HepG2 (cell line): Measurements from ENCODE around the gene HYCC2. TPM values are rescaled to one million over a fixed set of nuclear protein-coding genes. Genes with fewer than 3 reads are reported as not detected.

Experiments
- ARNT2 ChIP-seq: sonication (generic); formaldehyde crosslinking; IDR thresholded peaks from 2 replicates; pipeline ENCODE4 v1.8.0; 2022; ENCODE audit warnings: mild to moderate bottlenecking, low read depth, missing genetic modification reagents, moderate library complexity
- CENPBD1 ChIP-seq: sonication (generic); formaldehyde crosslinking; IDR thresholded peaks from 2 replicates; pipeline ENCODE4 v1.8.0; 2022; ENCODE audit warnings: missing genetic modification reagents, low read depth, mild to moderate bottlenecking, borderline replicate concordance
- FUBP1 ChIP-seq: sonication (generic); formaldehyde crosslinking; IDR thresholded peaks from 2 replicates; pipeline ENCODE4 v1.5.1; 2020; ENCODE audit warnings: missing genetic modification reagents, mild to moderate bottlenecking, borderline replicate concordance
- GABPA ChIP-seq, 2 experiments: IDR thresholded peaks; 2 replicates each; pipeline ENCODE4 v1.6.1; 2011 to 2016; ENCODE audit warnings: low read depth in 2 of 2, low read length in 1 of 2, missing biosample characterization in 1 of 2, missing genetic modification characterization in 1 of 2
- HMG20B ChIP-seq: conservative IDR thresholded peaks from 2 replicates; pipeline ENCODE4 v1.6.1; 2016; ENCODE audit warnings: missing genetic modification reagents, missing compliant biosample characterization
- KAT2B ChIP-seq: fragments of 150-350 bp; IDR thresholded peaks from 2 replicates; pipeline ENCODE4 v1.6.1; 2014; ENCODE audit warnings: low read depth, low read length, borderline replicate concordance
- KDM2A ChIP-seq: sonication (generic); formaldehyde crosslinking; IDR thresholded peaks from 2 replicates; pipeline ENCODE4 v1.4.0; 2020; ENCODE audit warnings: low read depth, missing genetic modification reagents, borderline replicate concordance
- SIX1 ChIP-seq: sonication (generic); formaldehyde crosslinking; IDR thresholded peaks from 2 replicates; pipeline ENCODE4 v1.4.0; 2020; ENCODE audit warnings: missing genetic modification reagents, borderline replicate concordance
- SIX4 ChIP-seq: sonication (generic); formaldehyde crosslinking; IDR thresholded peaks from 2 replicates; pipeline ENCODE4 v1.4.0; 2020; ENCODE audit warnings: missing genetic modification reagents
- SMAD1 ChIP-seq: sonication (generic); formaldehyde crosslinking; IDR thresholded peaks from 2 replicates; pipeline ENCODE4 v1.4.0; 2020; ENCODE audit warnings: missing genetic modification reagents, low read depth, mild to moderate bottlenecking, borderline replicate concordance
- ZBTB14 ChIP-seq: sonication (generic); formaldehyde crosslinking; IDR thresholded peaks from 2 replicates; pipeline ENCODE4 v1.4.0; 2020; ENCODE audit warnings: missing genetic modification reagents
- ZBTB40 ChIP-seq, 2 experiments: fragments of 450-650 bp in 1 of 2; sonication (generic) in 1 of 2; formaldehyde crosslinking in 1 of 2; IDR thresholded peaks; 2 replicates each; pipeline versions ENCODE4 v1.6.1 to v1.8.0; 2016 to 2022; ENCODE audit warnings: antibody characterized with exemption in 1 of 2, mild to moderate bottlenecking in 1 of 2, missing genetic modification reagents in 1 of 2
- ZNF570 ChIP-seq: sonication (generic); formaldehyde crosslinking; IDR thresholded peaks from 2 replicates; pipeline ENCODE4 v1.4.0; 2020; ENCODE audit warnings: mild to moderate bottlenecking, missing genetic modification reagents, borderline replicate concordance
- ZNF781 ChIP-seq: sonication (generic); formaldehyde crosslinking; IDR thresholded peaks from 2 replicates; pipeline ENCODE4 v1.5.1; 2020; ENCODE audit warnings: borderline replicate concordance, mild to moderate bottlenecking, missing genetic modification reagents; ENCODE audit errors: not compliant biosample characterization
- polyA plus RNA-seq, 8 experiments: library from polyadenylated mRNA; depleted of rRNA in 3 of 8; stranded (reverse) in 7 of 8; unstranded in 1 of 8; fragments of >200 nt; fragmentation: Illumina TruSeq in 4 of 8; extraction: Trizol in 4 of 8; gene quantifications; 2 replicates each; pipeline versions ENCODE4 v1.2.1 to v1.2.3, GENCODE V29; 2011 to 2016; ENCODE audit warnings: low read depth in 4 of 8, missing spikeins in 1 of 8, mixed read lengths in 1 of 8; ENCODE audit not compliant: insufficient read depth in 1 of 8
- total RNA-seq, 5 experiments: library from RNA; depleted of rRNA; stranded (reverse); fragments of >200 nt; fragmentation: Illumina TruSeq; extraction: Trizol; gene quantifications; 2 replicates each; pipeline ENCODE4 v1.2.3, GENCODE V29; 2016; ENCODE audit warnings: low read depth in 1 of 5

HYCC2 gene
- total and polyA plus RNA-seq, 2 of the 13 experiments (the other 11 are each of a cell fraction or from before 2014, with no cell fraction given): 4.7 to 13.9 TPM

- TF ChIP-seq ZBTB40 (IDR thresholded peaks at IDR 0.05): no peak
- TF ChIP-seq ZBTB40 (CRISPR knock-in tag; IDR thresholded peaks at IDR 0.05): no peak
- no peak for TF ChIP-seq HMG20B
- no peak for TF ChIP-seq KAT2B
- TF ChIP-seq ZBTB14 (CRISPR knock-in tag): no peak
- TF ChIP-seq FUBP1: no peak
- TF ChIP-seq SMAD1 (CRISPR knock-in tag): no peak
- peak; percentile 86; the same call in 1 of the 2 replicates for TF ChIP-seq SIX4 (CRISPR knock-in tag)
- no peak for TF ChIP-seq KDM2A
- TF ChIP-seq ZNF781 (CRISPR knock-in tag): no peak
- no peak for TF ChIP-seq CENPBD1 (CRISPR knock-in tag)
- no peak for TF ChIP-seq ARNT2 (CRISPR knock-in tag)
- no peak for TF ChIP-seq ZNF570 (CRISPR knock-in tag)
- no peak for TF ChIP-seq GABPA (IDR thresholded peaks at IDR 0.05; ENCODE audit: low read depth, low read length)
- TF ChIP-seq GABPA (CRISPR knock-in tag; IDR thresholded peaks at IDR 0.05; ENCODE audit: low read depth): peak; percentile 41; the same call in 1 of the 2 replicates
- peak; percentile 83; the same call in 1 of the 2 replicates for TF ChIP-seq SIX1 (CRISPR knock-in tag)
Measured at GRCh38 chr2:201114350-201114749, 42.9 kb upstream of the HYCC2 start (continued).
